H1 (cell line): ENCODE measurements around the gene CTU1. TPM values are rescaled to one million over a fixed set of nuclear protein-coding genes. Genes with fewer than 3 reads are reported as not detected.

Experiments used
- CTCF ChIA-PET: fragments of 300-600 bp; sonication (Branson Sonifier 250); formaldehyde crosslinking; loops from one replicate; lab custom pipeline; 2021; ENCODE audit not compliant: partially characterized antibody; lab: Charles Lee
- POLR2A ChIA-PET: fragments of 300-600 bp; sonication (Branson Sonifier 250); formaldehyde crosslinking; loops from one replicate; lab custom pipeline; 2021; ENCODE audit warnings: inconsistent platforms; ENCODE audit not compliant: partially characterized antibody; lab: Charles Lee
- DNase-seq, 2 experiments: peaks; one replicate each; pipeline versions ENCODE4 v3.0.0 to v3.0.0-alpha.2; 2010 to 2022; ENCODE audit warnings: low spot score in 2 of 2, low read depth in 1 of 2, mixed read lengths in 1 of 2
- FAIRE-seq: peaks from 2 replicates; lab custom pipeline; 2011; peaks lifted over from hg19 to GRCh38; lab: Jason Lieb, UNC
- H2AFZ ChIP-seq: 2 replicates; pipeline ENCODE4 v1.8.1; 2012; ENCODE audit warnings: low read length, inconsistent platforms
- H2AK5ac ChIP-seq: 2 replicates; pipeline ENCODE4 v1.6.1; 2013; ENCODE audit warnings: low read depth, low read length
- H2BK120ac ChIP-seq: replicated peaks from 2 replicates; pipeline ENCODE3; 2013; ENCODE audit warnings: low read depth, low read length, inconsistent platforms
- H2BK12ac ChIP-seq: 2 replicates; pipeline ENCODE4 v1.6.1; 2013; ENCODE audit warnings: low read depth, low read length
- H2BK15ac ChIP-seq: 2 replicates; pipeline ENCODE4 v1.6.1; 2013; ENCODE audit warnings: low read length
- H2BK20ac ChIP-seq: 2 replicates; pipeline ENCODE4 v1.6.1; 2013; ENCODE audit warnings: low read length
- H2BK5ac ChIP-seq: 2 replicates; pipeline ENCODE4 v1.6.1; 2013; ENCODE audit warnings: low read depth, low read length
- H3K14ac ChIP-seq: 2 replicates; pipeline ENCODE4 v1.6.1; 2013; ENCODE audit warnings: inconsistent platforms; ENCODE audit not compliant: insufficient read length
- H3K18ac ChIP-seq: 2 replicates; pipeline ENCODE4 v1.6.1; 2013; ENCODE audit warnings: low read length; ENCODE audit errors: extremely low read depth
- H3K23ac ChIP-seq: 2 replicates; pipeline ENCODE4 v1.6.1; 2013; ENCODE audit warnings: inconsistent platforms; ENCODE audit not compliant: insufficient read length
- H3K23me2 ChIP-seq: 2 replicates; pipeline ENCODE4 v1.6.1; 2013; ENCODE audit warnings: low read depth, low read length
- H3K27ac ChIP-seq: 2 replicates; pipeline ENCODE4 v1.6.1; 2011; ENCODE audit warnings: low read depth, low read length, inconsistent platforms
- H3K27me3 ChIP-seq, 4 experiments: replicated peaks in 1 of 4; 1 replicate in 1 of 4; 2 replicates in 3 of 4; pipeline versions ENCODE4 v1.6.1 to v1.8.1; 2011 to 2013; ENCODE audit warnings: low read length in 3 of 4, mild to moderate bottlenecking in 3 of 4, inconsistent platforms in 2 of 4, mixed read lengths in 2 of 4, moderate library complexity in 1 of 4; ENCODE audit not compliant: control insufficient read depth in 3 of 4, insufficient read depth in 3 of 4; ENCODE audit errors: extremely low read depth in 1 of 4
- H3K36me3 ChIP-seq, 4 experiments: 2 replicates each; pipeline versions ENCODE4 v1.6.1 to v1.8.1; 2011 to 2013; ENCODE audit warnings: mild to moderate bottlenecking in 4 of 4, low read length in 3 of 4, moderate library complexity in 2 of 4, control low read depth in 1 of 4, inconsistent platforms in 1 of 4; ENCODE audit not compliant: insufficient read depth in 4 of 4, control insufficient read depth in 2 of 4
- H3K4ac ChIP-seq: replicated peaks from 2 replicates; pipeline ENCODE3; 2013; ENCODE audit warnings: low read length, low read depth, mixed read lengths, inconsistent platforms; ENCODE audit not compliant: insufficient read length
- H3K4me1 ChIP-seq, 4 experiments: replicated peaks in 1 of 4; 1 replicate in 1 of 4; 2 replicates in 3 of 4; pipeline versions ENCODE4 v1.6.1 to v1.8.1; 2011 to 2013; ENCODE audit warnings: low read length in 3 of 4, inconsistent platforms in 2 of 4, mixed read lengths in 1 of 4; ENCODE audit not compliant: insufficient read depth in 4 of 4, control insufficient read depth in 3 of 4
- H3K4me2 ChIP-seq, 2 experiments: 2 replicates each; pipeline versions ENCODE4 v1.6.1 to v1.8.1; 2011 to 2013; ENCODE audit warnings: low read depth in 2 of 2, low read length in 2 of 2, control low read depth in 1 of 2, inconsistent platforms in 1 of 2, mild to moderate bottlenecking in 1 of 2; ENCODE audit not compliant: insufficient read depth in 1 of 2
- H3K4me3 ChIP-seq, 4 experiments: fragments of 200-600, 300-600 bp in 1 of 4; sonication (generic), shearing (Covaris generic), sonication (Bioruptor Twin) in 1 of 4; 2 replicates each; pipeline versions ENCODE4 v1.5.1 to v1.8.1; 2011 to 2016; ENCODE audit warnings: low read length in 4 of 4, low read depth in 3 of 4, control low read depth in 2 of 4, inconsistent platforms in 2 of 4, mild to moderate bottlenecking in 2 of 4, mixed read lengths in 1 of 4, moderate library complexity in 1 of 4; ENCODE audit not compliant: insufficient read depth in 2 of 4; ENCODE audit errors: extremely low read depth in 1 of 4
- H3K56ac ChIP-seq: replicated peaks from 2 replicates; pipeline ENCODE3; 2013; ENCODE audit warnings: low read depth, mild to moderate bottlenecking, mixed read lengths, low read length, inconsistent platforms; ENCODE audit not compliant: insufficient read length
- H3K79me1 ChIP-seq: 2 replicates; pipeline ENCODE4 v1.6.1; 2013; ENCODE audit warnings: low read depth, low read length, control low read depth
- H3K79me2 ChIP-seq, 2 experiments: 2 replicates each; pipeline versions ENCODE4 v1.6.1 to v1.8.1; 2012 to 2013; ENCODE audit warnings: low read length in 2 of 2, mild to moderate bottlenecking in 2 of 2, inconsistent platforms in 1 of 2; ENCODE audit not compliant: insufficient read depth in 2 of 2, control insufficient read depth in 1 of 2
- H3K9ac ChIP-seq, 4 experiments: replicated peaks in 1 of 4; 1 replicate in 1 of 4; 2 replicates in 3 of 4; pipeline versions ENCODE4 v1.6.1 to v1.8.1; 2011 to 2013; ENCODE audit warnings: low read depth in 3 of 4, low read length in 3 of 4, control low read depth in 2 of 4, mild to moderate bottlenecking in 2 of 4, moderate library complexity in 2 of 4, inconsistent platforms in 1 of 4; ENCODE audit errors: extremely low read depth in 1 of 4
- H3K9me3 ChIP-seq, 2 experiments: 2 replicates each; pipeline versions ENCODE4 v1.6.1 to v1.8.1; 2012 to 2013; ENCODE audit warnings: mild to moderate bottlenecking in 2 of 2, moderate library complexity in 2 of 2, control low read depth in 1 of 2, inconsistent platforms in 1 of 2, low read depth in 1 of 2, low read length in 1 of 2, mixed read lengths in 1 of 2; ENCODE audit not compliant: insufficient read depth in 2 of 2
- H4K20me1 ChIP-seq, 2 experiments: replicated peaks in 1 of 2; 2 replicates each; pipeline versions ENCODE3 to v1.8.1; 2011 to 2013; ENCODE audit warnings: inconsistent platforms in 2 of 2, low read length in 2 of 2, mild to moderate bottlenecking in 1 of 2; ENCODE audit not compliant: insufficient read depth in 2 of 2, control insufficient read depth in 1 of 2
- H4K5ac ChIP-seq: 2 replicates; pipeline ENCODE4 v1.6.1; 2013; ENCODE audit warnings: low read length, low read depth, mixed read lengths, inconsistent platforms; ENCODE audit not compliant: insufficient read length
- H4K8ac ChIP-seq: 2 replicates; pipeline ENCODE4 v1.8.0; 2013; ENCODE audit warnings: mild to moderate bottlenecking, moderate library complexity, low read length, inconsistent platforms; ENCODE audit not compliant: insufficient read depth; ENCODE audit errors: extremely low read depth
- H4K91ac ChIP-seq: replicated peaks from 2 replicates; pipeline ENCODE3; 2013; ENCODE audit warnings: low read length, mixed read lengths, inconsistent platforms; ENCODE audit not compliant: insufficient read length
- NRF1 ChIP-seq: IDR thresholded peaks from 2 replicates; pipeline ENCODE4 v1.6.1; 2011; ENCODE audit warnings: mild to moderate bottlenecking, low read depth, low read length, improper control_type of control experiment
- POU5F1 ChIP-seq: IDR thresholded peaks from 2 replicates; pipeline ENCODE4 v1.6.1; 2011; ENCODE audit warnings: low read depth, mild to moderate bottlenecking, low read length, moderate library complexity
- RBBP5 ChIP-seq: IDR thresholded peaks from 2 replicates; pipeline ENCODE4 v1.7.1; 2012; ENCODE audit warnings: low read depth, mild to moderate bottlenecking, inconsistent platforms, low read length, moderate library complexity, borderline replicate concordance
- WGBS, 2 experiments: shearing (Covaris generic) in 1 of 2; methylation state at CpG; one replicate each; pipeline versions ENCODE4 v1.1.6 to v1.1.7; 2013 to 2015; ENCODE audit warnings: low lambda C conversion rate in 2 of 2, mixed read lengths in 2 of 2, inconsistent platforms in 1 of 2, low coverage in 1 of 2, missing lambda C conversion rate in 1 of 2; ENCODE audit not compliant: insufficient replicate concordance in 2 of 2, insufficient coverage in 1 of 2, insufficient read length in 1 of 2; ENCODE audit errors: extremely low coverage in 1 of 2, missing lambda C conversion rate in 1 of 2; 5-methylcytosine and 5-hydroxymethylcytosine counted together
- polyA plus RNA-seq, 7 experiments: library from polyadenylated mRNA; depleted of rRNA in 3 of 7; stranded (reverse) in 5 of 7; unstranded in 2 of 7; fragments of >200 nt in 5 of 7; fragments of 200-250 nt in 2 of 7; gene quantifications; 1 replicate in 5 of 7; 2 replicates in 1 of 7; 4 replicates in 1 of 7; pipeline versions ENCODE4 v1.2.1 to v1.2.3, GENCODE V29; 2011 to 2013; ENCODE audit warnings: missing spikeins in 2 of 7, mixed read lengths in 2 of 7
- total RNA-seq: library from RNA; stranded (reverse); fragmentation: NEBNext Ultra II Directional; extraction: Animal tissue kit (Norgen Biotek cat#: 25700); gene quantifications from 2 replicates; pipeline ENCODE4 v1.2.1, GENCODE V29; 2021

Gene CTU1
- total and polyA plus RNA-seq, 2 of the 8 experiments (the other 6 are each of a cell fraction or from before 2014, with no cell fraction given), result 4.6 to 7.2 TPM

DNA sequence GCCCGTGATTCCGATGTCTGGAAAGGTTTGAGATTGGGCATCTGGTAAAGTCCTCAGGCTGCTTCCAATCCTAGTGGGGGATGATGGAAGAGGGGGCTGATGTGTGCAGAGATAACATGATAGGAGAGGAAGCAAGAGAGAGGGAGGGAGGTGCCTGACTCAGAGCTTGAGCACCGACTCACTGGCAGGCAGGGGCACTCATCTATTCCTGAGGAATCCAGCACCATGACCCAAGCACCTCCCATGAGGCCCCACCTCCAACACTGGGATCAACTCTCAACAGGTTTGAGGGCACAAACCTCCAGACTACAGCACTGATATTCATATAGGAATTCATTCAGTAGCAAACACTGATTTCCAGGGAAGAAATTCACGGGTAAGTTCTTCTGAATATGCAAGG, 10.9 kb upstream of the CTU1 start:
- Histone ChIP-seq H3K79me1 (no peaks in the 10 kb centered on the region), H3K18ac (no peak overlapping the region), H4K8ac (no peak overlapping the region), H4K5ac (no peak overlapping the region), H3K9me3 (no peaks in the 10 kb centered on the region), H2BK15ac (no peak overlapping the region), H4K20me1 (no peaks in the 10 kb centered on the region), H3K36me3 (no peaks in the 10 kb centered on the region), H3K56ac (no peak overlapping the region), H3K79me2 (no peaks in the 10 kb centered on the region), H3K4me1 (peaks cover 0 to 2% (median 0%) of the 10 kb centered on the region in 4 experiments; a peak in 1 of 7 replicates), H3K14ac (no peak overlapping the region), H3K4me2 (no peak overlapping the region; a peak in 1 of 4 replicates), H3K27ac (no peak overlapping the region), H2BK5ac (no peak overlapping the region), H3K4ac (no peak overlapping the region), H2BK12ac (no peak overlapping the region), H3K9ac (no peak overlapping the region; a peak in 1 of 7 replicates), H2BK120ac (no peak overlapping the region), H2AK5ac (no peak overlapping the region), H3K4me3 (no peak overlapping the region), H3K23me2 (no peaks in the 10 kb centered on the region; the same call in 1 of the 2 replicates), H3K27me3 (no peaks in the 10 kb centered on the region; a peak in 2 of 7 replicates), H3K23ac (no peak overlapping the region), H2BK20ac (no peak overlapping the region), H2AFZ (peak overlapping the region; percentile 69; the same call in 1 of the 2 replicates), H4K91ac (no peak overlapping the region)
- 77% methylated on average over 4 of the region's 4 CpGs; no CpG with 5 or more reads in 1 of the 2 experiments for WGBS, 2 experiments
- FAIRE-seq (no peak), DNase-seq (no peak)
- TF ChIP-seq POU5F1, result no peak
- TF ChIP-seq RBBP5, result no peak
- no peak for TF ChIP-seq NRF1
- POLR2A ChIA-PET, result no interaction called here
- CTCF ChIA-PET, result interaction anchor here (0.5 to 1.1 kb wide), 2 partner anchors 24 to 197 kb away, joined by 4 read pairs; no protein-coding TSS in a partner anchor
